ENCODE measurements around the gene RASGRF1. TPM values are rescaled to one million over a fixed set of nuclear protein-coding genes. Genes with fewer than 3 reads are reported as not detected.

RASGRF1 gene
- total RNA-seq, 1 experiment from 2014 or later = not detected

DNA sequence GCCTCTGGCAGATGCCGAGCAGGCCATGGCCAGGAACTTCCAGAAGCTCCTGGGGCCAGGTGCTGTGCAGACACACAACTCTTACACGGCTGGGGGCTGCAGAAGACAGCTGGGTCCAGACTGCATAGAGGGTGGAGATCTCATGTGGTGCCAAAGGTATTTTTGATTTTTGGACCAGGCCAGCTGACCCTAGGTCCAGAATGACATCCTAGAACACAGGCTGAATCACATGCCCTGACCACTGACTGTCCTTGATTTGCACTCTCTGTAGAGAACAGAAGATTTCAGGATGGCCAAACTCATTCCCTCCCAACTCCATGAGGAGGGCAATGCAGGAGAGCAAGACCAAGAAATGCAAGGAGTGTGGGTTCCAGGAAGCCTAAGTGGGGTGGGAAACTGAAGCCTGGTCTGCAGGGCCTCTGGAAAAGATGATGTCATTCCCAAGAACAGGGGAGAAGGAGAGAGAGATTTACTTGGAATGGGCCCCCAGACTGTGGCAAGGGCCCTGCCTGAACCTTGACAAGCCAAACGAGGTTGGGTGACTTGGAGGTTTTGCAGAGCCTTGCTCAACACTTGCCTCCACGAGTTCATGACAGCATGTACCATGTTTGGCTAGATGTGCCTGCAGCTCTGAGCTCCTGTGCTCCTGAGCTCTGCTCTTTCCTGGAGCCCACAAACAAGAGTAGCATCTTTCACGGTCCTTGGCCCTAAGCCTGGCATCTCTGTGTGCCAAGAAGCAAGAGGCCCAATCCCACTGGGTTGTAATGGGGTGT is 107.2 kb downstream of the RASGRF1 start:
- Histone ChIP-seq H3K9me2 (replicated peaks; ENCODE audit: low read length) (no peaks in the 10 kb centered on the region), H3K27ac (ENCODE audit: low read length) (no peak overlapping the region), H3K9me3 (ENCODE audit: low read length) (no peaks in the 10 kb centered on the region), H3F3A (ENCODE audit: low read length, unreplicated experiment) (no peaks in the 10 kb centered on the region), H2AFZ (ENCODE audit: low read length) (no peak overlapping the region), H3K79me2 (ENCODE audit: low read length) (no peaks in the 10 kb centered on the region), H3K4me1 (ENCODE audit: insufficient read depth, low read length) (peaks cover 7% of the 10 kb centered on the region; the same call in 1 of the 2 replicates), H3K27me3 (ENCODE audit: low read length) (no peaks in the 10 kb centered on the region), H3K4me2 (ENCODE audit: low read length) (no peak overlapping the region), H3K36me3 (ENCODE audit: low read depth, low read length) (no peaks in the 10 kb centered on the region), H3K4me3 (ENCODE audit: low read length) (no peak overlapping the region), H3K9ac (ENCODE audit: low read length) (no peak overlapping the region), H4K20me1 (ENCODE audit: low read length) (no peaks in the 10 kb centered on the region)
- no peak for ATAC-seq
- POLR2A ChIA-PET (ENCODE audit: unreplicated experiment) = no interaction called here
- intact Hi-C loops (cut with micrococcal nuclease) = no loop called here
- BruUV-seq (replicated peaks) = no TSS peak
- CTCF ChIA-PET = no interaction called here
- DNase-seq = no peak
- TF ChIP-seq EZH2 (IDR thresholded peaks at IDR 0.05; ENCODE audit: low read length, unreplicated experiment) = no peak
- TF ChIP-seq CTCF (conservative IDR thresholded peaks at IDR 0.05; ENCODE audit: low read depth, low read length) = no peak
- TF ChIP-seq EZH2phosphoT487 (IDR thresholded peaks at IDR 0.05; ENCODE audit: borderline replicate concordance, low read length) = no peak

- ChIA-PET CTCF (no interaction called here), POLR2A (ENCODE audit: unreplicated experiment) (no interaction called here)
- TF ChIP-seq EZH2 (IDR thresholded peaks at IDR 0.05; ENCODE audit: low read length, unreplicated experiment) (no peak), EZH2phosphoT487 (IDR thresholded peaks at IDR 0.05; ENCODE audit: borderline replicate concordance, low read length) (no peak), CTCF (conservative IDR thresholded peaks at IDR 0.05; ENCODE audit: low read depth, low read length) (no peak)
- no TSS peak for BruUV-seq (replicated peaks)
- no peaks in the 10 kb centered on the region for H3K9me3 ChIP-seq (ENCODE audit: low read length)
- no peaks in the 10 kb centered on the region for H3K9me2 ChIP-seq (replicated peaks; ENCODE audit: low read length)
- H3K4me3 ChIP-seq (ENCODE audit: low read length) = no peak overlapping the region
- no peak overlapping the region for H3K27ac ChIP-seq (ENCODE audit: low read length)
- no peak overlapping the region for H3K4me2 ChIP-seq (ENCODE audit: low read length)
- intact Hi-C loops (cut with micrococcal nuclease) = no loop called here
- H3K9ac ChIP-seq (ENCODE audit: low read length) = no peak overlapping the region
- H4K20me1 ChIP-seq (ENCODE audit: low read length) = no peaks in the 10 kb centered on the region
- H3K79me2 ChIP-seq (ENCODE audit: low read length) = no peaks in the 10 kb centered on the region
- H3K36me3 ChIP-seq (ENCODE audit: low read depth, low read length) = no peaks in the 10 kb centered on the region
- no peak for ATAC-seq
- no peak for DNase-seq
- no peaks in the 10 kb centered on the region for H3K27me3 ChIP-seq (ENCODE audit: low read length)
- no peaks in the 10 kb centered on the region for H3F3A ChIP-seq (ENCODE audit: low read length, unreplicated experiment)
- peaks cover 5% of the 10 kb centered on the region; the same call in 1 of the 2 replicates for H3K4me1 ChIP-seq (ENCODE audit: insufficient read depth, low read length)
- no peak overlapping the region for H2AFZ ChIP-seq (ENCODE audit: low read length)
These were observed 107.8 kb downstream of the RASGRF1 start for GRCh38 chr15:78982736-78983135.
